Fibroblast of villous mesenchyme (primary cell): ENCODE results near the gene SYCE1. TPM values are rescaled to one million over a fixed set of nuclear protein-coding genes. Genes with fewer than 3 reads are reported as not detected.
"Not testable (repeated sequence)": the region's sequence is repeated elsewhere in the genome, so short reads cannot be mapped to it uniquely, and the experiment has no call there.

ENCODE experiments used
- DNase-seq: peaks from one replicate; pipeline ENCODE4 v3.0.0-alpha.2; 2010; ENCODE audit warnings: low read depth
- H3K4me3 ChIP-seq: 2 replicates; pipeline ENCODE4 v1.5.1; 2011; ENCODE audit warnings: low read depth, mild to moderate bottlenecking, low read length
- total RNA-seq: library from RNA; depleted of rRNA; stranded (reverse); fragments of >200 nt; gene quantifications from 2 replicates; pipeline ENCODE4 v1.2.3, GENCODE V29; 2012
- TF ChIP-seq, protein P1 (sequence below): IDR thresholded peaks from 2 replicates; pipeline ENCODE4 v1.5.1; 2012; ENCODE audit warnings: low read depth, mild to moderate bottlenecking, low read length; ENCODE audit not compliant: insufficient read depth

The SYCE1 gene
- total RNA-seq, 1 donor: 1.3 TPM

- no peak for DNase-seq
- TF ChIP-seq, protein P1, sequence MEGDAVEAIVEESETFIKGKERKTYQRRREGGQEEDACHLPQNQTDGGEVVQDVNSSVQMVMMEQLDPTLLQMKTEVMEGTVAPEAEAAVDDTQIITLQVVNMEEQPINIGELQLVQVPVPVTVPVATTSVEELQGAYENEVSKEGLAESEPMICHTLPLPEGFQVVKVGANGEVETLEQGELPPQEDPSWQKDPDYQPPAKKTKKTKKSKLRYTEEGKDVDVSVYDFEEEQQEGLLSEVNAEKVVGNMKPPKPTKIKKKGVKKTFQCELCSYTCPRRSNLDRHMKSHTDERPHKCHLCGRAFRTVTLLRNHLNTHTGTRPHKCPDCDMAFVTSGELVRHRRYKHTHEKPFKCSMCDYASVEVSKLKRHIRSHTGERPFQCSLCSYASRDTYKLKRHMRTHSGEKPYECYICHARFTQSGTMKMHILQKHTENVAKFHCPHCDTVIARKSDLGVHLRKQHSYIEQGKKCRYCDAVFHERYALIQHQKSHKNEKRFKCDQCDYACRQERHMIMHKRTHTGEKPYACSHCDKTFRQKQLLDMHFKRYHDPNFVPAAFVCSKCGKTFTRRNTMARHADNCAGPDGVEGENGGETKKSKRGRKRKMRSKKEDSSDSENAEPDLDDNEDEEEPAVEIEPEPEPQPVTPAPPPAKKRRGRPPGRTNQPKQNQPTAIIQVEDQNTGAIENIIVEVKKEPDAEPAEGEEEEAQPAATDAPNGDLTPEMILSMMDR: no peak
Measured at GRCh38 chr10:133544506-133544905, 20.9 kb downstream of the SYCE1 start.

DNA sequence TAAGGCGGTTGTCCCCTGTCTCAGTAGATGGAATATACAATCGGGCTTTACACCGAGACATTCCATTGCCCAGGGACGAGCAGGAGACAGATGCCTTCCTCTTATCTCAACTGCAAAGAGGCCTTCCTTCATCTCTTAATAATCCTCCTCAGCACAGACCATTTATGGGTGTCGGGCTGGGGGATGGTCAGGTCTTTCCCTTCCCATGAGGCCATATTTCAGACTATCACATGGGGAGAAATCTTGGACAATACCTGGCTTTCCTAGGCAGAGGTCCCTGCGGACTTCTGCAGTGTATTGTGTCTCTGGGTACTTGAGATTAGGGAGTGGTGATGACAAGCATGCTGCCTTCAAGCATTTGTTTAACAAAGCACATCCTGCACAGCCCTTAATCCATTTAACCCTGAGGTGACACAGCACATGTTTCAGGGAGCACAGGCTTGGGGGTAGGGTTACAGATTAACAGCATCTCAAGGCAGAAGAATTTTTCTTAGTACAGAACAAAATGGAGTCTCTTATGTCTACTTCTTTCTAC is 23.9 kb downstream of the SYCE1 start:
- not testable (repeated sequence) for DNase-seq, H3K4me3 ChIP-seq

More at GRCh38 chr10:133544506-133544905, 20.9 kb downstream of the SYCE1 start:
- no peak overlapping the region for H3K4me3 ChIP-seq

GRCh38 chr10:133537546-133538545 is 27.5 kb downstream of the SYCE1 start:
- H3K4me3 ChIP-seq: no peak overlapping the region
- no peak for DNase-seq
- TF ChIP-seq, protein P1: no peak

- DNase-seq: no peak
- TF ChIP-seq, protein P1: no peak
- H3K4me3 ChIP-seq: no peak overlapping the region
Measured at GRCh38 chr10:133536198-133536597, 29.2 kb downstream of the SYCE1 start.

- no peak for DNase-seq
- TF ChIP-seq, protein P1: no peak
- no peak overlapping the region for H3K4me3 ChIP-seq
Measured at GRCh38 chr10:133534417-133534816, 31.0 kb downstream of the SYCE1 start.

DNA sequence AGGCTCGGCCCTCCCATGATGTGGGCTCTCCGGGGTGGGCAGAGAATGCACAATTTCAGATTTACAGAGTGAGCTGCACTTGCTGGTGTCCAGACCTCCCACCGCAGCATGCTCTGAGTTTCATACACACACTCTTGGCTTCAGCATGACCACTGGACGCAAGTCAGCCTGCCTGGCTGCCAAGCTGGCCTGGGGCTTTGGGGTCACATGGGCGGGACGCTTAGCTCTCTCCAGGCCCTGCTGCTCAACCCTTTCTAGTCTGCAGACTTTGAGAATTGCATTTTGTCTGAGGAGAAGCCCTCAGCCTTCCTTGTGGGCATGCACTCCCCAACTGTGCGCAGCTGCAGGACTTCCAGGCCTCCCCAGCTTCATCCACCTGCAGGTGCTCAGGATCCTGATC is 32.5 kb downstream of the SYCE1 start:
- DNase-seq: no peak
- TF ChIP-seq, protein P1: no peak
- H3K4me3 ChIP-seq: no peak overlapping the region

GRCh38 chr10:133530506-133530905 is 34.9 kb downstream of the SYCE1 start:
- DNase-seq: no peak
- TF ChIP-seq, protein P1: no peak
- H3K4me3 ChIP-seq: no peak overlapping the region
